HG03460 (cell line): ENCODE results near the gene ETNK2.
"Not testable (repeated sequence)": the region's sequence is repeated elsewhere in the genome, so short reads cannot be mapped to it uniquely, and the experiment has no call there.

Source experiments
- ATAC-seq: cut with Tn5 transposase; IDR thresholded peaks from one replicate; pipeline ENCODE4 v1.9.1; 2021; ENCODE audit not compliant: unreplicated experiment

Gene ETNK2

GRCh38 chr1:204104331-204105130, 47.3 kb downstream of the ETNK2 start:
- ATAC-seq: no peak

GRCh38 chr1:204103431-204103741, 48.5 kb downstream of the ETNK2 start:
- no peak for ATAC-seq

- no peak for ATAC-seq
These were observed 49.0 kb downstream of the ETNK2 start for GRCh38 chr1:204102739-204103430.

DNA sequence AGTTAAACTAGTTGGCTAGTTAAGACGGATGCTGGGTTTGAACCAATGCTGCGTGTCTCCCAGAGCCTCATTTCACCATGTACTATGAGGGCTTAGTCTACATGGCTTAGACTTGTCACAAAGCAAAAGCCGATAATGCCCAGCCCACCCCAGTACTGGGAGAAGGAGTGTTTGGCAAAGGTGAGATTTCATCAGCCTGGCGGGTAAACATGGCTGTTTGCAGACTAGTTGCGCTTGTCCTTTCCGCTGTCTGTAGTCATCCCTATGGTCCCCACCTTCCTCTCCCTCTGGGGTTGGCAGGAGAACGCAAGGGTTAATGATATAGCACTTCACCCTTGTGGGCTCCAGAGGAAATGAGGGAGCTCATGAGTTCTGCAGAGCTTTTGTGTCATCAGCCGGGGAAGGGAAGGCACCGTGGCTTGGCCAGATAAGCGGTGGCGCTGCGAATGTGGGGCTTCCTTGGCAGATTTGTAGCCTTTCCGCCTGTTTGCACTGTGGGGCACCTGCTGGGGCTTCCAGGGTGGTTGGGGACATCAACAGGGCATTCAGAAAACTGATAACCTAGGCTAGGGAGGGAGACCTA, 49.7 kb downstream of the ETNK2 start:
- ATAC-seq: no peak

DNA sequence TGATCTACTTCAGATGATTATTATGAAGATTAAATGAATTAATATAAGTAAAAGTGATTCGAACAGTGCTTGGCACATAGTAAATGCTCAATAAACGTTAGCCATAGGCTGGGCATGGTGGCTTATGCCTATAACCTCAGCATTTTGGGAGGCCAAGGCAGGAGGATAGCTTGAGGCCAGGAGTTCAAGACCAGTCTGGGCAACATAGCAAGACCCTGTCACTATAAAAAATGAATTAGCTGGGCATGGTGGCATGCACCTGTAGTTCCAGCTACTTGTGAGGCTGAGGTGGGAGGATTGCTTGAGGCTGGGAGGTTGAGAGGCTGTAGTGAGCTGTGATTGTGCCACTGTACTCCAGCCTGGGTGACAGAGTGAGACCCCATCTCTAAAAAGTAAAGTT, 52.1 kb downstream of the ETNK2 start:
- ATAC-seq: not testable (repeated sequence)

DNA sequence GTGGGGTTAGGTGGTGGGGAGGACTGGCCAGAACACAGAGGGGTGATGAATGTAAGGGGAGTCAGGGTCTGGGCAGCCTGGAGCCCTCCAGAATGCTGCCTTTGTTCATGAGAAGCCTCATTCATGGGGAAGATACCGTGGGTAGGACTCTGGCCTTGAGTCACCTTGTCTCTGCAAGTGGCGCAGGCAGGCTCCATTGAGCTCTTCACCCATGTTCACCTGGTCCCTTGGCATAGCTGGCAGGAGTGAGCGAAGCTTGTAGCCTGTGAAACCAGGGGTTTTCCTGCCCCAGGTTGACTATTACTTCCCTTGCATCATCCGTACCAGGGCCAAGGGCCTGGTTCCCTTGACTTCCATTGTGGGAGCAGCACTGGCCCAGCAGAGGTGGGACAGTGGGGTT, 53.2 kb downstream of the ETNK2 start:
- ATAC-seq: no peak

DNA sequence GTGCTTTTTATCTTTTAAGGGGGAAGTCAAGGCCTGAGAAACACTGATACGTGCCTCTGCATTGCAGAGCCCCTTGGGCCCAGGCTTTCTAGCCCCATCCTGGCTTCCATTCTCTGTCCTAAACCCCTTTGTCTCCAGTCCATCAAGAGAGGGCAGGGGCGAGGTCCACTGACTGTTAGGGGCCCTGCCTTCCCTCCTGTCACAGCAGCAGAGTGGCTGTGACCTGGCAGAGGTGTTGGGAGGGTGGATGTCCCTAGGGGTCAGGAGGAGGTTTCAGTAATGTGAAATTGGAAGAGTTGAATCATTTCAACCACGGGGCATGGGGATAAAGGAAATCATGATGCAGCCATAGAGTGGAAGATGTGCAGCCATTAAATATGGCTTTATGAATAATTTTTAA, 54.9 kb downstream of the ETNK2 start:
- no peak for ATAC-seq

- no peak for ATAC-seq
These were observed 56.8 kb downstream of the ETNK2 start for GRCh38 chr1:204094856-204095634.

- ATAC-seq: no peak
These were observed 57.5 kb downstream of the ETNK2 start for GRCh38 chr1:204094313-204094729.

GRCh38 chr1:204093781-204094180, 58.1 kb downstream of the ETNK2 start:
- no peak for ATAC-seq

DNA sequence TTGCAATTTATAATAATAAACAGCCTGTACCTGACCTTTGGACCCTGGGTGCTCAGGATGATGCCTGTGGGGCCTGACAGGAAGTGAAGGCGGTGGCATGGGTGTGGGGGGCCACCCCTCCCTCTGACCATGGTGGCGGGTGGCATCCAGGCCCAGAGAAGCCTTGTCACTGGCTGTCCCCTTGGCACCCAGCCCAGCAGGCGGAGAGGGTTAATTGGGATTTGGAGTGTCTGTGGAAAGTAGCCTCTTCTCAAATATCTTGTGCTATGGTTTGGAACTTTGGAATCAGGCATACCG, 58.5 kb downstream of the ETNK2 start:
- no peak for ATAC-seq

DNA sequence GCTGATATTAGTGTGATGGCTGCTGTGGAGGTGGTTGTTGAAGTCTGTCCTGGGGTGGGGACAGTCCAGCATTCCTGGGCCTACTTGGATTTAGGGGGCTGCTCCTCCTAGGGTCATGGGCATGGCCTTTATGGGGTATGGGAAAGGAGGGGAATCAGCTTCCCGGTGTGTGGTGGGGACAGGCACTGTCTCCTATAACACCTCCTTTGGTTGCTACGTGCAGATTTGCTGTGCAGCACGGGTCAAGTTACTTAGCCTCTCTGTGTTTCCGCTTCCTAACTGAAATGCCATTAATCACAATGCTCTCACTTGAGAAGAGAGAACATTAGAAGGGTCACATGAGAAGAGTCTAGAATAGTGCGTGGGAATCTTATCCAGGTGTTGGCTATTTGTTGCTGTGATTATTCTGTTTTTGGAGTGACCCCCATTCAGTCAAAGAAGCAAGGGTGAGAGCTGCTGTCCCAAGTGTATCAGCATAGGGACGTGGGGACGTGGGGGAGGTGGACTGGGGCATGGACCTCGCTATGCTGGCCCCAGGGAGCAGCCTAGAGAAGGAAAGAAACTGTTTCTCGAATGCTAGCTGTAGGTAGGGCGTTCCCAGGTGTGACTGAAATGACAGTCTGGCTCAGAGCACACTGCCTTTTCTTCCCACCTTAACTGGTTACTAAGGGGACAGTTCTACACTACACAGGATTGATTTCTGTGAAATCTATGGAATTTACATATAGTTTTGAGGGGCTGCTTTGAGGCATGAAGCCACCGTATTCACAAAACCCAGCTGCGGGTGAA, 59.0 kb downstream of the ETNK2 start:
- no peak for ATAC-seq

DNA sequence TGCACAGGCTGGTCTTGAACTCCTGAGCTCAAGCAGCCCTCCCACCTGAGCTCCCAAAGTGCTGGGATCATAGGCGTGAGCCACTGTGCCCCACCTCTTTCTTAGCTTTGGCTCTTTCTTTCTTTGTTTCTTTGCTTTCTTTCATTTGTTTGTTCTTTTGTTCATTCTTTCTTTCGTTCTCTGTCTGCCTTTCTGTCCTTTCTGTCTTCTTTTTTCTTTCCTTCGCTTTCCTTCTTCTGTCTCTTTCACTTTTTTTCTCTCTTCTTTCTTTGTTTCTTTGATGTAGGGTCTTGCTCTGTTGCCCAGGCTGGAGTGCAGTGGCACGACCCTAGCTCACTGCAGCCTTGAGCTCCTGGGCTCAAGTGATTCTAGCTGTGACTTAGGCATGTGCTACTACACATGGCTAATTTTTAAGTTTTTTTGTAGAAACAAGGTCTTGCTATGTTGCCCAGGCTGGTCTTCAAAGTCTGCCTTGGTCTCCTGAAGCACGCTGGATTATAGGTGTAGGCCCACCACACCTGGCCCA, 60.0 kb downstream of the ETNK2 start:
- ATAC-seq: no peak

- no peak for ATAC-seq
These were observed 60.8 kb downstream of the ETNK2 start for GRCh38 chr1:204091066-204091465.

- not testable (repeated sequence) for ATAC-seq
These were observed 61.7 kb downstream of the ETNK2 start for GRCh38 chr1:204090132-204090531.

DNA sequence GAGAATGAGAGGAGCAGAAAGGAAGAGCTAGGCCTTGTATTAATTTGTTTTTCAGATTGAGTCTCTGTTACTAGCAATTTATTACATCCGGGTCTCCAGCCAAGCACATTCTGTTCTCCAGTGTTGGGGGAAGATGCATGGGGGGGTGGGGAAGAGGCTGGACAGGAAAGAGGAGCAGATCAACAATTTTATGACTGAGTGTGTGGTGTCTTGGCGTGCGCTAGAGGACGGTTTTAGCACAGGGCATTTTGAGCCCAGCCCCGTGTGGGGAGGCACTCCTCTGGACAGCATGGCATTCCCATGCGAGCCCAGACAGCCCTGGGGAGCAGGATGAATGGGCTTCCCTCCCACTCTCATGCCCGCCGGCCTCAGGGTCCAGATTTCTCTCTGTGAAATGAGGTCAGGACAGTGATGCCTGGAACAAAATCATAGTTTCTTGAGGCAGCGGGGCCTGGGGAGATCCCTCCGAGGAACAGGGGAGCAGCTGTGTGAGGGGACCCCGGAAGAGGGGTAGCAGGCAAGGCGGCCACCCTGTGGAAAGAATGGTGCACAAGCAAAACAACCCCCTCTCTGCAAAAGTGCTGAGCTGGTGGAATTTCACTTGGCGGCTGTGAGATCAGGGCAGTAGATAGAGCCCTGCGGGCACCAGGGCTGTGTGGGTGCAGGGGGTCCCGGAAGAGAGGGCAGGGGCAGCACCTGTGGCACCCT, 62.6 kb downstream of the ETNK2 start:
- ATAC-seq: no peak

DNA sequence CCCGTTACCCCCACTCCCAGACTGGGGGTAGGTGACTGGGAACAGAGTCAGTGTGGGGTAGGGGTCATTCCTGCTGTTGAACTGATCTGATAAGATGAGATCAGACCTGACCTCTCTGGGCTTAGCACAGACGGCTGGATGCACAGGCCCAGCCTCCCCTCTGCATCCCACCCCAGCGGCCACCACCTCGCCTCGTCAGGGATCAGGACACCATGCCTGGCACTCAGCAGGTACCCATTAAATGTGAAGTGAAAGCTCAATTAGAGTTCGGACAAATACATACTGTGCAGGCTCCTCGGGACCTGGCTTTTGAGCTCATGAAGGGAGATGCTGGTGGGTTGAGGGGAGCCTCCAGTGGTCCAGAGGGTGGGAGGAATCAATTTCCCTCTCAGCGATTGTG, 63.2 kb downstream of the ETNK2 start:
- no peak for ATAC-seq

DNA sequence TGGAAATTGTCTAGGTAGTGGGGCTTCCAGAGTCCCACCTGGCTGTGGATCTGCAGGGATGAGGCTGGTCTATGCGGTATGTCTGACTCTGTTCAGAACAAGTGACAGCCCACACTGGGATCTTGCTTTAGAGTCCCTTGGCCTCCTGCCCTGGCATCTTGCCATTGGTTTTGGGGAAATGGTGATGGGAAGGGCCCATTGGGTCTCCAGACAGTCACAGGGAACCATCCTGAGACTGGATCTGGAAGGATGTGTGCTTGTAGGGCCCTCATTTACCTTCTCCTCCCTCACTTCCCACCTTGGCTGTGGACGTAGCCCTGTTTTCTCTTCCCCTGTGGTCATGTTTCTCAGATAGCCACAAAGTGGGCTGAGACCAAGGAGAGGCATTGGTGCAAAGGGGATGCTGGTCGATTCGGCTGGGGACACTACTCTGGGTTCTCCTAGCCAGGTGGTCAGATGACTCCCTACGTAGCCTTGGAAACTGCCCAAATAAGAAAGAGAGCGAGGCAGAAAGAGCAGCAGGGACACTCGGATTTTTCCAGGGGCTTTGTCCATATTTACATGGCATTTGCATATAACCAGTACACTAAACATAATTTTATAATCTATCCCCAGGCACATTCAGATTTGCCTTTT, 63.8 kb downstream of the ETNK2 start:
- ATAC-seq: no peak

- ATAC-seq: no peak
These were observed 64.5 kb downstream of the ETNK2 start for GRCh38 chr1:204087181-204087892.
